Measurements from ENCODE around the gene MTA3.
"Not testable (repeated sequence)": the region's sequence is repeated elsewhere in the genome, so short reads cannot be mapped to it uniquely, and the experiment has no call there.

Gene MTA3

GRCh38 chr2:42568401-42569115 lies at the start of gene MTA3:
Gene MTA3, plus strand, starts transcription at chr2:42568632. Its CDS starts 114 bp downstream, at chr2:42568746.
- no peak for FAIRE-seq
- DNase-seq (ENCODE audit: insufficient read length, low spot score): no peak

- FAIRE-seq: no peak
Observed at GRCh38 chr2:42519624-42520023, 48.8 kb upstream of the MTA3 start.

GRCh38 chr2:42522035-42522434 lies 46.4 kb upstream of the MTA3 start:
- DNase-seq (ENCODE audit: insufficient read length, low spot score): no peak
- no peak for FAIRE-seq

More at GRCh38 chr2:42519624-42520023, 48.8 kb upstream of the MTA3 start:
- DNase-seq (ENCODE audit: insufficient read length, low spot score): no peak

GRCh38 chr2:42523341-42523740 lies 45.1 kb upstream of the MTA3 start:
- FAIRE-seq (no peak), DNase-seq (ENCODE audit: insufficient read length, low spot score) (no peak)

GRCh38 chr2:42532397-42532796 lies 36.0 kb upstream of the MTA3 start:
- FAIRE-seq (no peak), DNase-seq (ENCODE audit: insufficient read length, low spot score) (no peak)

- FAIRE-seq: no peak
- no peak for DNase-seq (ENCODE audit: insufficient read length, low spot score)
Observed at GRCh38 chr2:42537493-42537892, 30.9 kb upstream of the MTA3 start.

GRCh38 chr2:42542871-42543270 lies 25.6 kb upstream of the MTA3 start:
- FAIRE-seq (no peak), DNase-seq (ENCODE audit: insufficient read length, low spot score) (no peak)

- DNase-seq (ENCODE audit: insufficient read length, low spot score) (no peak), FAIRE-seq (no peak)
Observed at GRCh38 chr2:42545023-42545721, 23.3 kb upstream of the MTA3 start.

GRCh38 chr2:42545841-42546390 lies 22.5 kb upstream of the MTA3 start:
- no peak for FAIRE-seq
- no peak for DNase-seq (ENCODE audit: insufficient read length, low spot score)

- DNase-seq (ENCODE audit: insufficient read length, low spot score) (no peak), FAIRE-seq (no peak)
Observed at GRCh38 chr2:42547014-42547413, 21.4 kb upstream of the MTA3 start.

- FAIRE-seq: no peak
- no peak for DNase-seq (ENCODE audit: insufficient read length, low spot score)
Observed at GRCh38 chr2:42547446-42548295, 20.8 kb upstream of the MTA3 start.

- FAIRE-seq (no peak), DNase-seq (ENCODE audit: insufficient read length, low spot score) (no peak)
Observed at GRCh38 chr2:42550870-42551269, 17.6 kb upstream of the MTA3 start.

- no peak for DNase-seq (ENCODE audit: insufficient read length, low spot score)
- no peak for FAIRE-seq
Observed at GRCh38 chr2:42554392-42554791, 14.0 kb upstream of the MTA3 start.

GRCh38 chr2:42556315-42556890 lies 12.0 kb upstream of the MTA3 start:
- FAIRE-seq (no peak), DNase-seq (ENCODE audit: insufficient read length, low spot score) (no peak)

GRCh38 chr2:42557306-42557705 lies 11.1 kb upstream of the MTA3 start:
- FAIRE-seq (no peak), DNase-seq (ENCODE audit: insufficient read length, low spot score) (no peak)

- DNase-seq (ENCODE audit: insufficient read length, low spot score): no peak
- FAIRE-seq: no peak
Observed at GRCh38 chr2:42558827-42559226, 9.6 kb upstream of the MTA3 start.

GRCh38 chr2:42560133-42560532 lies 8.3 kb upstream of the MTA3 start:
- not testable (repeated sequence) for DNase-seq (ENCODE audit: insufficient read length, low spot score); FAIRE-seq

- FAIRE-seq: no peak
Observed at GRCh38 chr2:42560899-42561298, 7.5 kb upstream of the MTA3 start.

GRCh38 chr2:42562474-42563144 lies 5.8 kb upstream of the MTA3 start:
- DNase-seq (ENCODE audit: insufficient read length, low spot score) (no peak), FAIRE-seq (no peak)

More at GRCh38 chr2:42560899-42561298, 7.5 kb upstream of the MTA3 start:
- no peak for DNase-seq (ENCODE audit: insufficient read length, low spot score)

GRCh38 chr2:42566025-42566424 lies 2.4 kb upstream of the MTA3 start:
- no peak for DNase-seq (ENCODE audit: insufficient read length, low spot score)
- FAIRE-seq: peak; percentile 54

Measured in GM19239 (cell line).